ENCODE measurements around the gene CFAP45. TPM values are rescaled to one million over a fixed set of nuclear protein-coding genes. Genes with fewer than 3 reads are reported as not detected.

The CFAP45 gene
- total RNA-seq, 4 donors from 2014 or later, result 2.5 TPM; not detected in 3

DNA sequence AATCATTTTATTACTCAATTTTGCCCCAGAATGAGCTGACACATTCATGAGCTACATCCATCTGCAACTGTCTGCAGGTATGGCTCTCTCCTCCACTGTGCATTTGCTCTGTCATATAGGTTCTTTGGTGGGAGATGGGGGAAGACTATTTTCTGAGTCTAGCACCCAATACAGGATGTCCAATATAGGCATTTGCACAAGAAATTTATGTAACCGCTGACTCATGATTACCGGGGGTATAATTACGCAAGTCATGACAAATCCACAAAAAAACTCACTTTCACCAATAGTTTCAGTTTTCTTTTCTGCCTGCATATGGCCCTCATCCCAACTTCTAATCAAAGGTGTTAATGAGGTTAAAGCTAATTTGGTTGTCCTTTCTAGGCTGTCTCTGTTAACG lies 20.0 kb downstream of the CFAP45 start:
- Histone ChIP-seq H3K4me1 (peaks cover 0 to 13% (median 0%) of the 10 kb centered on the region in 4 donors), H3K4me3 (no peak overlapping the region), H3K36me3 (no peaks in the 10 kb centered on the region), H3K27ac (no peak overlapping the region), H3K27me3 (no peaks in the 10 kb centered on the region), H3K9me3 (no peaks in the 10 kb centered on the region)
- TF ChIP-seq POLR2A (IDR thresholded peaks at IDR 0.05) (no peak), CTCF (IDR thresholded peaks at IDR 0.05) (no peak)
- DNase-seq, result no peak

DNA sequence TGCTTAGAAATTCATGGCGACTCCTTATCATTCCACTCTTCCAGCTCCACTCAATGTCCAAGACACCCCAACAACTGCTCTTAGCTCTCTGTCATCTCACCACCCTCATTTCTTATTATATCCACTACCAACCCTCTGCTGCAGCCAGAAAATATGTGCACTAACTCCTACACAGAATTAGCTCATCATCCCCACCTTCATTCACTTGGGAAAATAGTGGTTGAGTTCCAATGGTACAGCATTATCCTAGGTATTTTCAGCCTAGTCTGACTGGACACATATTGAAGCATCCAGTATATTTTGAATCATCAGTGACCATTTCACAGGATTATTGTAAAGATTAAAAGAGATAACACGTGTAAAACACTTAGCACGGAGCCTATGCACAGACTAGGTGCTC lies 20.8 kb downstream of the CFAP45 start:
- Histone ChIP-seq H3K27me3 (no peaks in the 10 kb centered on the region), H3K4me1 (peaks cover 0 to 13% (median 0%) of the 10 kb centered on the region in 4 donors), H3K4me3 (no peak overlapping the region), H3K27ac (no peak overlapping the region), H3K36me3 (no peaks in the 10 kb centered on the region), H3K9me3 (no peaks in the 10 kb centered on the region)
- TF ChIP-seq POLR2A (IDR thresholded peaks at IDR 0.05), result no peak
- DNase-seq, result no peak

- no peak for DNase-seq
- TF ChIP-seq CTCF (IDR thresholded peaks at IDR 0.05) (no peak), POLR2A (IDR thresholded peaks at IDR 0.05) (no peak)
- Histone ChIP-seq H3K4me1 (peaks cover 0 to 13% (median 0%) of the 10 kb centered on the region in 4 donors), H3K4me3 (no peak overlapping the region), H3K36me3 (no peaks in the 10 kb centered on the region), H3K27me3 (no peaks in the 10 kb centered on the region), H3K9me3 (no peaks in the 10 kb centered on the region), H3K27ac (no peak overlapping the region)
These were observed 22.1 kb downstream of the CFAP45 start for GRCh38 chr1:159877695-159878444.

GRCh38 chr1:159873530-159874143 lies 26.3 kb downstream of the CFAP45 start:
- Histone ChIP-seq H3K4me1 (peaks cover 0 to 5% (median 0%) of the 10 kb centered on the region in 4 donors), H3K27ac (no peak overlapping the region), H3K36me3 (no peaks in the 10 kb centered on the region), H3K9me3 (no peaks in the 10 kb centered on the region), H3K27me3 (no peaks in the 10 kb centered on the region), H3K4me3 (no peak overlapping the region)
- DNase-seq, result no peak
- TF ChIP-seq CTCF (IDR thresholded peaks at IDR 0.05) (no peak), POLR2A (IDR thresholded peaks at IDR 0.05) (no peak)

- H3K9me3 ChIP-seq, result no peaks in the 10 kb centered on the region
- no peak overlapping the region for H3K4me3 ChIP-seq
- TF ChIP-seq CTCF (IDR thresholded peaks at IDR 0.05), result no peak
- no peak for TF ChIP-seq POLR2A (IDR thresholded peaks at IDR 0.05)
- H3K27me3 ChIP-seq, result no peaks in the 10 kb centered on the region
- no peaks in the 10 kb centered on the region for H3K36me3 ChIP-seq
- no peak overlapping the region for H3K27ac ChIP-seq
- DNase-seq, result no peak
- H3K4me1 ChIP-seq, result peaks cover 0 to 12% (median 0%) of the 10 kb centered on the region in 4 donors
These were observed 27.1 kb downstream of the CFAP45 start for GRCh38 chr1:159872891-159873290.

- Histone ChIP-seq H3K36me3 (no peaks in the 10 kb centered on the region), H3K27me3 (no peaks in the 10 kb centered on the region), H3K9me3 (no peaks in the 10 kb centered on the region), H3K4me1 (peaks cover 0 to 22% (median 3%) of the 10 kb centered on the region in 4 donors), H3K4me3 (no peak overlapping the region), H3K27ac (no peak overlapping the region)
- no peak for DNase-seq
- no peak for TF ChIP-seq CTCF (IDR thresholded peaks at IDR 0.05)
- no peak for TF ChIP-seq POLR2A (IDR thresholded peaks at IDR 0.05)
These were observed 29.3 kb downstream of the CFAP45 start for GRCh38 chr1:159870704-159871103.
